Measurements from ENCODE around the gene TTC7B.

- TF ChIP-seq CTCF (IDR thresholded peaks at IDR 0.05; ENCODE audit: insufficient read depth, low read length, poor library complexity, severe bottlenecking) (no peak), EZH2phosphoT487 (conservative IDR thresholded peaks at IDR 0.05; ENCODE audit: low read length) (no peak)
Observed at GRCh38 chr14:90490720-90491050, 325.5 kb downstream of the TTC7B start.

Measured in SU-DHL-6 (cell line).